HG03039 (cell line): ENCODE measurements around the gene FOXL3.
"Not testable (repeated sequence)": the region's sequence is repeated elsewhere in the genome, so short reads cannot be mapped to it uniquely, and the experiment has no call there.

Experiments used
- ATAC-seq: cut with Tn5 transposase; IDR thresholded peaks from one replicate; pipeline ENCODE4 v1.9.1; 2021; ENCODE audit warnings: mild to moderate bottlenecking, moderate library complexity; ENCODE audit not compliant: unreplicated experiment

Gene FOXL3

GRCh38 chr7:254337-255037 is 35.5 kb upstream of the FOXL3 start:
- ATAC-seq = no peak

DNA sequence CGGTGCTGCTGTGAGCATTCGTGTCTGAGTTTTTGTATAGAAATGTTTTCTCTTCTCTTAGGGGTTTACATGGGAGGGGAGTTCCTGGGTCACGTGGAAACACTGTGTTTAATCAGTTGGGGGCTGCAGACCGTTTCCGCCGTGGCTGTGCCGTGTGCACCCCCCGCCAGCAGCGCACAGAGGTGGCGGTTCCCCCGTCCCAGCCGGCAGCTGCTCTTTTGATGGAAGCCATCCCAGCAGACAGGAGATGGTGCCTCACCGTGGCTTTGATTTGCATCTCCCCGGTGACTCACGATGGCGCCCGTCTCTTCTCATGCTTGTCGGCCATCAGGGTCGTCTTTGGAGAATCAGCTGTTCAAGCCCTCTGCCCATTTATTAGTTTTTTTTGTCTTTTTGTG is 34.9 kb upstream of the FOXL3 start:
- no peak for ATAC-seq

GRCh38 chr7:255721-256361 is 34.1 kb upstream of the FOXL3 start:
- no peak for ATAC-seq

DNA sequence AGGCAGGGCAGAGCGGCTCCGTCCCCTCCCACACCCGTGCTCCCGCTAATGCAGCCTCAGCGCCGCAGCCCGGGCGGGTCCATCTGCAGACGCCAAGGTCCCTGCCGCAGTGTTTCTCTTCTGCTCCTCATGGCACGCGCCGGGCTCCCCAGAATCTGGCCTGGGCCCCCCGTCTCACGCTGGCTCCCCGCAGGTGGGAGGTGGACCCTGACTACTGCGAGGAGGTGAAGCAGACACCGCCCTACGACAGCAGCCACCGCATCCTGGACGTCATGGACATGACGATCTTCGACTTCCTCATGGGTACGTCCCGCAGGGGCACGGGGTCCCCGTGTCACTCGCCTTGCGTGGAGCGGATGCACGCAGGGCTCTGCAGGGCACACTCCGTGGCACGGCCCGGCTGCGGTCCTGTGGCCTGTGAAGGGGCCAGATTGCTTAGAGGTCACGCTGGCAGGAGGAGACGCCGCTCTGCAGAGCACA is 33.5 kb upstream of the FOXL3 start:
- no peak for ATAC-seq

DNA sequence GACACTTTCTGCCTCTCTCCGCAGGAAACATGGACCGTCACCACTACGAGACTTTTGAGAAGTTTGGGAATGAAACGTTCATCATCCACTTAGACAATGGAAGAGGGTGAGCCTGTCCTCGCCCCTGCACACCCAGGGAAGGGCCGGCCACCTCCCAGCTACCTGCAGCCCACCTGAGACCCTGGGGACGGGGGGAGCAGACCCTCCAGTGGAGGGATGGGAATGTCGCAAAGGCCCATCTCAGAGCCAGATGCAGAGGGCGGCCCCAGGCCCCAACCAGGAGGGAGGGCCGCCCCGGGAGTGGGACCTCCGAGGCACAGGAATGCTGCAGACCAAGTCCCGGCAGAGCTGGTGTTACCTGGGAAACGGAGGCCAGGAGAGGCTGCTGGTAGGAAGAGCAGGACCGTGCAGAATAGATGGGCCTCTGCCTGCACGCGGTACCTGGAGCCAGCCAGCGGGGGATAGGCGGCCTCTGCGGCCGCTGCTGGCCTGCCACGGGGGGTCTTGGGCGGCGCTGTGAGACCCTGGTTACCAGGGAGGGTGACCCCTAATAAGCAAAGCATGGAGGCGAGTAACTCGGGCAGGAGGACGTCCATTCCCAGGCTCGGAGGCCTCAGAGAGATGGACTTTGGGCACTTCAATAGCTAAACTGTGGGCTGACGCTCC is 32.9 kb upstream of the FOXL3 start:
- ATAC-seq = no peak

GRCh38 chr7:257647-257992 is 32.4 kb upstream of the FOXL3 start:
- ATAC-seq = no peak

- ATAC-seq = no peak
Observed at GRCh38 chr7:258476-259190, 31.3 kb upstream of the FOXL3 start.

GRCh38 chr7:259191-259505 is 30.8 kb upstream of the FOXL3 start:
- ATAC-seq = no peak

DNA sequence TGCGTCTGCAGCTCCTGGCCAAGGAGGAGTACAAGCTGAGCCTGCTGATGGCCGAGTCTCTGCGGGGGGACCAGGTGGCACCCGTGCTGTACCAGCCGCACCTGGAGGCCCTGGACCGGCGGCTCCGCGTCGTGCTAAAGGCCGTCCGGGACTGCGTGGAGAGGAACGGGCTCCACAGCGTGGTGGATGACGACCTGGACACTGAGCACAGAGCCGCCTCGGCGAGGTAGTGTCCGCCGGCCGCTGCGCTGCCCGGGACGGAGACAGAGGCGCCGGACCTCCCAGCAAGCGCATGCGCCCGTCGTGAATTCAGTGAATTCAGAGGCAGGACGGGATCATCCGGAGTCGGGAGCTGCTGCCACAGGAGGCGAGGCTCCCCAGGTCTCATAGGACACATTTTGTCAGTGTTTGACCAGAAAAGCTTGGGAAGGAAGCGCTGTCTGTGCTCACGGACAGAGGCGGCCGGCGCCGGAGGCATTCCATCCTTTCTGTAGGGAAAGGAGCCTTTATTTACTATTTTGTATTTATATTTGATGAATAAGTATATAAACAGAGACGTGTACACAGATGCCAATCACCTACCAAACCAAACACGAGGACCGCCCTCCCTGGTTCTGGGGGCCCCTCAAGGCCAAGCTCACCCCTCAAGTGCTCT is 30.1 kb upstream of the FOXL3 start:
- ATAC-seq = no peak

DNA sequence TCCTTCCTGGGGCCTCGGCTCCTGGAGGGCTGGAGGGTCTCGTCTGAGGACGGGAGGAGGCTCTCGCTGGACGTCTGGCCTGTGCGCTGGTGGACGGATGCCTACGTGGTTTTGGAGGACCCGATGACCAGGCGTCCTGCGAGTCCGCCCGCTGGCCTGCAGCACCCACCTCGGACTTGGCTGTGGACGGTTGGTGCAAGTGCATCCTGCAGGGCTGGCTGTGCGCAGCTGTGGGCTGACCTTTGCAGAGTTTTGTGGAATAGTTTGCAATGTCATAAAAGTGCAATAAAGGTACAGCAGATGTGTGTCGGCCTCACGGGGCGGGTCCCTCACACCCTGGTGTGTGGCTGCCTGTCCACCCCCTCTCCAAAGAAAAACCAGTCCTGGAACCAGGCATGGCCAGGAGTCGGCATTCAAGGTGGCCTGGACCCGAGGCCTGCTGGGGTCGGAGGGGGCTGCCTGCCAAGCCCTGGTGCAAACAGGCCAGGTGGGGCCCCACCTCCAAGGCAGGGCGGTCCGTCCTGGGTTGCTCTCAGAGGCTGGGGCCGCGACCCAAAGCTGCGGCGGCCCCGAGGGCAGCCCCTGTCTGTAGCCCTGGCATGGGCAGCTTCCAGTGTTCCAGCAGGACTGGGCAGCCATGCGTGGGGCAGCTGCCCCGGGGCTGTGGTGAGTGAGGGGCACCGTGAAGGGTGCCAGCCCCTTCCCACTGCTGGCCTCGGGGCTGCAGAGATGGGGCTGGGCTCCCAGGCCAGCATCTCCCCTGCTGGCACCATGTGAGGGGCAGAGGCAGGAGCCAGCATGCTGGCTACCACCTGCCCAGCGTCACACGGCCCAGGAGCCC is 29.3 kb upstream of the FOXL3 start:
- ATAC-seq = no peak

- no peak for ATAC-seq
Observed at GRCh38 chr7:261341-262250, 28.4 kb upstream of the FOXL3 start.

- no peak for ATAC-seq
Observed at GRCh38 chr7:262251-262572, 27.8 kb upstream of the FOXL3 start.

GRCh38 chr7:262631-263311 is 27.2 kb upstream of the FOXL3 start:
- ATAC-seq = not testable (repeated sequence)

- not testable (repeated sequence) for ATAC-seq
Observed at GRCh38 chr7:263483-264351, 26.3 kb upstream of the FOXL3 start.

DNA sequence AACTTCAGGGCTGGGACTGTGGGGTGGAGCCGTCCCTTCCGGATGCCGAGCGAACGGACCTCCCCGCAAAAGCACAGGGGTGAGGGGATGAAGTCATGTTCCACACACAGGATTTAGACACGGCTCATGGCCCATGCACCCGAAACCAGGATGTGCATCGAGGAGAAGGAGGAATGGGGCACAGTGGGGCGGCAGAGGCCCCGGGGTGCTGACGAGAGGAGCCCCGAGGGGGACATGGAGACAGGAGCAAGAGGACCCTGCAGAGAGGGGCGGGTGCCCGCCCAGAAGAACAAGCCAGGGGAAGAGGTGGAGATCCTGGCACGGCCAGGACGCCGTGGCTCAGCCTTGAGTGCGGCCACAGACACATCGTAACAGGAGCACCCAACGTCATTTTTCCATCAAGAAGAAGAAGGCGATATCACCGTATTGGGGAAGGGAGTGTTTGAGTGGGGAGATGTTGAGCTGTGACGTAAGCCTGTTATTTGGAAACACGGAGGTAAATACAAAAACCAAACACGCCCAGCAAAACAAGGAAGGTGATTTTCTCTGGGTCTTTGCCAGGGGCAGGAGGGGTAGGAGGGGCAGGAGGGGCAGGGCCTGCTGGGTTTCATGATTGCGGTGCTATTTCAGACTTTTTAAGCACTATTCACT is 25.3 kb upstream of the FOXL3 start:
- no peak for ATAC-seq

DNA sequence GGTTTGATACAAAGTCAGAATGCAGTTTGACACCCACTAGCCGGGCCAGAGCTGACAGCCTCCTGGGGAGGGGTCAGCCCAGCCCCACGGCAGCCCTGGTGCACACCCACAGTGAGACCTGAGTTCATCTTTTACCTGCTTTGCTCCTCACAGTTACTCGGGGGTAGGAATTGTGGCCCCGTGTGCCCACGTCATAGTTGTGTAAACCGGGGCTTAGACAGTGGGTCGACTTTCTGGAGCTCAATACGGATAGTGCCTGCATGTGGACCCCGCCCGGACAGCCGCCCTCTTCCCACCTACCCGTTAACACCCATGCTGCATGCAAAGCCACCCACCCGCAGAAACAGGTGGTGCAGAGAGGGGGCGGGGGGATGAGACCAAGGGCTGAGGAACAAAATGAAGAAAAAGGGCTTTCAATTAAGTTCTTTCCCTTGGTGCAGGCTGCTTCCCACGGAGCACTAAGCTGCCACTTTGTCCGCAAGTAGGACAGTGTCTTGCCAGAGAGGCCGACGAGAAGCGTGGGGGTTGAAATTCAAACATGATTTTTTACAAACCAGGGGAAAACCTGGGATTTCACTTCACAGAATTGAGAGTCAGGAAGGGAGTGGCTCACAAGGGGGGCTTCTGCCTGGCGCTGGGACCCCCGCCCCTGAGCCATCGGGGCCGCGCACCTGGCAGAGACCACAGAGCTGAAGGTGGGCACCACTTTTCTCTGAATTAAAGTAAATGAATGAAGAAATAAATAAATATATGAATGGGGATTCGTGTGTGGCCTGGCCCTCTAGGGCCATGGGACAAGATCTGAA is 24.6 kb upstream of the FOXL3 start:
- ATAC-seq = no peak
